Osteocyte (in vitro differentiated cells): Measurements from ENCODE around the gene ANKIB1. TPM values are rescaled to one million over a fixed set of nuclear protein-coding genes. Genes with fewer than 3 reads are reported as not detected.

Experiments used
- DNase-seq: peaks from one replicate; pipeline ENCODE4 v3.0.0; 2021; ENCODE audit warnings: mixed read lengths; ENCODE audit not compliant: unreplicated experiment; ENCODE audit errors: extremely low spot score
- H3K27ac Mint-ChIP-seq: one replicate; pipeline ENCODE4 v1.8.0; 2021; ENCODE audit warnings: mild to moderate bottlenecking, mixed read lengths; ENCODE audit not compliant: unreplicated experiment
- H3K27me3 Mint-ChIP-seq: one replicate; pipeline ENCODE4 v1.8.0; 2021; ENCODE audit warnings: mixed read lengths; ENCODE audit not compliant: unreplicated experiment
- H3K36me3 Mint-ChIP-seq: one replicate; pipeline ENCODE4 v1.8.0; 2021; ENCODE audit warnings: mixed read lengths; ENCODE audit not compliant: unreplicated experiment
- H3K4me1 Mint-ChIP-seq: one replicate; pipeline ENCODE4 v1.8.0; 2021; ENCODE audit warnings: mixed read lengths; ENCODE audit not compliant: unreplicated experiment
- H3K4me3 Mint-ChIP-seq: one replicate; pipeline ENCODE4 v1.8.0; 2021; ENCODE audit warnings: mild to moderate bottlenecking, moderate library complexity, mixed read lengths; ENCODE audit not compliant: unreplicated experiment
- H3K9me3 Mint-ChIP-seq: one replicate; pipeline ENCODE4 v1.8.0; 2021; ENCODE audit warnings: mixed read lengths; ENCODE audit not compliant: unreplicated experiment
- CTCF ChIP-seq: fragments of 200-600 bp; sonication (generic); IDR thresholded peaks from 2 replicates; pipeline ENCODE4 v1.5.0; 2021; ENCODE audit warnings: antibody characterized with exemption, mild to moderate bottlenecking, moderate library complexity
- total RNA-seq: library from RNA; stranded (reverse); gene quantifications from 2 replicates; pipeline ENCODE4 v1.2.1, GENCODE V29; 2021

The ANKIB1 gene
- total RNA-seq, 1 donor from 2014 or later: 63.8 TPM

- H3K27me3 Mint-ChIP-seq: no peaks in the 10 kb centered on the region
These were observed 24.0 kb upstream of the ANKIB1 start for GRCh38 chr7:92221766-92222165.

GRCh38 chr7:92226981-92227380, 18.8 kb upstream of the ANKIB1 start:
- Mint-ChIP-seq H3K27ac (no peak overlapping the region), H3K36me3 (peaks cover 49% of the 10 kb centered on the region), H3K27me3 (no peaks in the 10 kb centered on the region), H3K4me3 (no peak overlapping the region), H3K9me3 (no peaks in the 10 kb centered on the region), H3K4me1 (no peaks in the 10 kb centered on the region)
- no peak for TF ChIP-seq CTCF
- no peak for DNase-seq

More at GRCh38 chr7:92221766-92222165, 24.0 kb upstream of the ANKIB1 start:
- no peak for TF ChIP-seq CTCF
- no peaks in the 10 kb centered on the region for H3K4me1 Mint-ChIP-seq
- H3K9me3 Mint-ChIP-seq: no peaks in the 10 kb centered on the region
- DNase-seq: no peak
- H3K4me3 Mint-ChIP-seq: no peak overlapping the region
- H3K27ac Mint-ChIP-seq: no peak overlapping the region
- peaks cover 52% of the 10 kb centered on the region for H3K36me3 Mint-ChIP-seq

GRCh38 chr7:92228100-92228499, 17.7 kb upstream of the ANKIB1 start:
- H3K27me3 Mint-ChIP-seq: no peaks in the 10 kb centered on the region
- no peak overlapping the region for H3K4me3 Mint-ChIP-seq
- H3K36me3 Mint-ChIP-seq: peaks cover 53% of the 10 kb centered on the region
- H3K27ac Mint-ChIP-seq: no peak overlapping the region
- H3K4me1 Mint-ChIP-seq: no peaks in the 10 kb centered on the region
- no peaks in the 10 kb centered on the region for H3K9me3 Mint-ChIP-seq
- TF ChIP-seq CTCF: no peak
- DNase-seq: no peak

- Mint-ChIP-seq H3K9me3 (no peaks in the 10 kb centered on the region), H3K27ac (no peak overlapping the region), H3K36me3 (peaks cover 57% of the 10 kb centered on the region), H3K27me3 (no peaks in the 10 kb centered on the region), H3K4me1 (no peaks in the 10 kb centered on the region), H3K4me3 (no peak overlapping the region)
- TF ChIP-seq CTCF: no peak
- DNase-seq: no peak
These were observed 17.0 kb upstream of the ANKIB1 start for GRCh38 chr7:92228742-92229141.

GRCh38 chr7:92230547-92230946, 15.2 kb upstream of the ANKIB1 start:
- Mint-ChIP-seq H3K9me3 (no peaks in the 10 kb centered on the region), H3K27ac (no peak overlapping the region), H3K27me3 (no peaks in the 10 kb centered on the region)

More at GRCh38 chr7:92230547-92230946, 15.2 kb upstream of the ANKIB1 start:
- TF ChIP-seq CTCF: no peak
- Mint-ChIP-seq H3K36me3 (peaks cover 62% of the 10 kb centered on the region), H3K4me3 (no peak overlapping the region), H3K4me1 (no peaks in the 10 kb centered on the region)
- DNase-seq: no peak
